GM21737 (cell line): ENCODE data around the gene FAR2.
"Not testable (repeated sequence)": the region's sequence is repeated elsewhere in the genome, so short reads cannot be mapped to it uniquely, and the experiment has no call there.

Experiments used
- ATAC-seq: cut with Tn5 transposase; IDR thresholded peaks from one replicate; pipeline ENCODE4 v1.9.1; 2021; ENCODE audit warnings: mild to moderate bottlenecking, moderate library complexity; ENCODE audit not compliant: unreplicated experiment

FAR2 gene

DNA sequence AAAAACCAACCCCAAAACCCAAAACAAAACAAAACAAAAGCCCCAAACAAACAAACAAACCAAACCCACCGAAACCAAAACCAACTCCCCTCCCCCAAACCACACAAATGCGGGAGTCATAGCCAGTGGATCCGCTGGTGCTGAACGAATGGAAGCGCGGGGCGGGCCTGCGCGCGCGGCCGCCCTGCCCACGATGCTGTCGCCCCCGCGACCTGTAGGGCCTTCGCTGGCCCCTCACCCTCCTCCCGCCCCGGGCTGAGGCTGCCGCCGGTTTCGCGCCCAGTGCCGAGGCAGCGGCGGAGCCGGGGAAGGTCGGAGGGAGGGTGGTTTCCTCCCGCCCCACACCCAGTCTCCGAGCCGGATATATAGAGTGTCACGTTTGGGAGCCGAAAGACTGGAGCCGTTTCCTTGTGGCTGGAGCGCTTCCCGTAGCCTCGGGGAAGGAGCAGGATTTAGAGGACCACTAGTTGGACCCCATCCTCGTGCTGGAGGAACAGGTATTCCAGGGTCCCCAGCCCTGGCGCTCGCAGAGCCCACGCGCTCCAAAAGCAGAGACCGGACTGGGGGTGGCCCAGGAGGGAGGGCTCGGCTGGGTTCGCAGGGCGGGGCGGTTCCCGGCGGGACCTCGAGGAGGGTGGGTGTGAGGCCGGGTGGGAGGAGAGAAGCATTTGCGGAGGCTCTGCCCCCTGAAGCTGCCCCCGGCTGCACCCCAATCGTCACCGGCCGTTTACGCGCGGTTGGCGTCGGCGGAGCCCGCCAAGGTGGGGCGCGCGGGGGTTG is at the start of gene FAR2:
Gene FAR2 (plus strand): TSS at position 368 of the 780 bp plus-strand sequence. CDS start 121,172 bp downstream, outside the sequence.
- ATAC-seq = no peak

DNA sequence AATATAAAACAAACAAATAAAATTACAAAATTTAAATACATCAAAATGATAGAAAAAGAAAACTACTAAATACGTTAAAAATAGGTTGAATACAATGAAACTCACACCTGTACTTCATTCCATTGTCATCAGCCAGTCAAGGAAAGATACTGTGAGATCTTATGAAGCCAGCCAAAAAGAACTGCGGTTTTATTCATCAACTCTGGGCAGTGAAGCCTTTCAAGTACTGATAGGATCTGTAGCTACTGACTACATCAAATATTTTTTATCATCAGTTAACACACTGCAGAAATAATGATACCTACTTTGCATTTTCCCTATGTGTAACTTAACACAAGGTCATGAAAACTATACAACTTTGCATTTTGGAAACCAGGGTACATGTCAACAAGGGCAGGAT is 46.3 kb upstream of the FAR2 start:
- ATAC-seq = no peak

DNA sequence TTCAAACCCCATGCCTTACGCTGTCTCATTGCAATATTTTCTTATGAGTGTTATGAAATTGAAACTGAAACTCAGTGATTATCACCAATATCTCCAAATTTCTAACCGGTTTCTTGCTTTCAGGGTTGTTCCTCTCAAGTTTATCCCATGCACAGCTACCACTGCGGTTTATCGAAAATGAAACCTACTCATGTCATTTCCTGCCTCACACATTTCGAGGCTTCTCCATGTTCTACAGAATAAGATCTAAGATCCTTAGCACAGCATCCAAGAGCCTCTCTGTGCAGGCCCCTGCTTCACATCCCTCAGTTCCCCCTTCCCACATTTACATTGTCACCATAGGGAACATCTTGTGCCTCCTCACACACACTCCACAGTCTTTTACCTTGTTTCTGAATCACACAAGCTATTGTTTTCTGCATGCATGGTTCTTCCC is 45.5 kb upstream of the FAR2 start:
- peak; percentile 99 for ATAC-seq

DNA sequence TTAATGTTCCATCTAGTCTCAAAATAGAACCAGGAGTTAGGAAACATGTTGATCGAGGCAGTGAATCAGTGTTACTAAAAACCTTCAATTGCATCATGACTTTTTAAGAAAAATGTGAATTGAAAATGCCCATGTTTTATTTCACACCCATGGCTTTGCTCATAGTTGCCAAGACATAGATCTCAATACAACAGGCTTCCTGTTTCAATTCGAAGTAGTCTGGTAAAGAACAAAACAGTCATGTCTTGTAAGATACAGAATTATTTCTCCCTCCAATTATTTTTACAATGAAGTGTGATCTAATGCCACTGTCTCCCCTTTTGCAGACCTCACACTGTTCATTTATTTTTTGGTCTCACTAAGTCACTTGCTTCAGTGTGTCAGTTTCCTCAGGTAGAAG is 44.6 kb upstream of the FAR2 start:
- ATAC-seq = no peak

DNA sequence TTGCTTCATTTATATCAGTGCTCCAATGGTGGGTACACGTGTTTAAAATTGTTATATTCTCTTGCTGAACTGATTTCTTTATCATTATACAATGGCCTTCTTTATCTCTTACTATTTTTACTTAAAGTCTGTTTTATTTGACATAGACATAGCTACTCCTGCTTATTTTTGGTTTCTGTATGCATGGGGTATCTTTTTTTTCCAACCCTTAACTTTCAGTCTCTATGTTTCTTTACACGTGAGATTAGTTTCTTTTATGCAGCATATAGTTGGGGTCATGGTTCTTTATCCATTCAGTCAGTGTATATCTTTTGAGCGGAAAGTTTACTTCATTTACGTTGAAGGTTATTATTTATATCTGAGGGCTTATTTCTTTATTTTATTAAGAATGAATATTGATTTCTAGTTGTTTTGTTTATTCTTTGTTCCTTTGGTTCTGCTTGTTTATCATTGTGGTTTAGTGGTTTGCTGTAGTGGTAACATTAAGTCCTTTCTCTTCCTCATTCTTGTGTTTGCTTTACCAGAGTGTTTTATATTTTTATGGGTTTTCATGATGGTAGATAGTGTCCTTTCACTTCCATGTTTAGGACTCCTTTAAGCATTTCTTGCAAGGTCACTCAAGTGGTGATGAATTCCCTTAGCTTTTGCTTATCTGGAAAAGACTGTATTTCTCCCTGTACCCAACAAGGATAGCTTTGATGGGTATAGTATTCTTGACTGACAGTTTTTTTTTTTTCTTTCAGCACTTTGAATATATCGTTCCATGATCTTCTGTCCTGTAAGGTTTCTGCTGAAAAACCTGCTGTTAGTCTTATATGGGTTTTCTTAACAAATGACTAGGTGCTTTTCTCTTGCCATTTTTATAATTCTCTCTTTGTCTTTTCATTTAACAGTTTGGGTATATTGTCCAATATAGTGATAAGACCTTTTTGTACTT is 38.3 kb upstream of the FAR2 start:
- peak; percentile 80 for ATAC-seq

DNA sequence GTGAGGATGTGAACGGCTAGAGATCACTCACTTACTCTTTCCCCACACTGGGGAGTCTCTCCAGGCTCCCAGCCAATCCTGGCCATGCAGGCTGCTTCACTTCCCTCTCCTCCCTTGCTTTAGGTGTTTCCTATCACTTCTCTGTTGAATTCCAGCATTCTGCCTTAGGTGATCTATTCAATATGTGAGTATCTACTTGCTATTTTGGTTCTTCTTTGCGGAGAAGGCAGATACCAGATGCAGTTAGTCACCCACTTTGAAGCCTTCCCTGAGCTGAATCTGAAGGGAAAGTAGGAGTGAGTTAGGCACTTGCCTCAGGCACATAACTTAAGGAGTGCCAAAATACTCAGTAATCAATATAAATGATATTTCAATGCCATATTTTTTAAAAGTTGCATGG is 36.0 kb upstream of the FAR2 start:
- no peak for ATAC-seq

DNA sequence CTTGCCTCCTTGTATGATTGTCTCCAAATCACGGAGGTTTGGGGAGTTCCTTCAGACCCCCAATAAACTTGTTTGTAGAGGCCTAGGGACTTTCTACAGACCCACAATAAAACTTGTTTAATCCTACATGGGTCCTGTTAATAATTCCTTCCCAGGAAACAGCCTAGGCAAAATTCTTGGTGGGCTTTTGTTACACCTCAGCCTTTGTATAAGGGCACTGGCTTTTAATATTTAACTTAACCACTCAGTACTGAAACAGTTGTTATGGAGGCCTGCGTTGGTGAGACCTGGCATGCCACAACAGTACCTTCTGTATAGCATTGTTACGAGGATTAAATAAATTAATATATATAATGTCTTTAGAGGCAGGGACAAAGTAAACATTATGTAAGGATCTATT is 32.7 kb upstream of the FAR2 start:
- no peak for ATAC-seq

DNA sequence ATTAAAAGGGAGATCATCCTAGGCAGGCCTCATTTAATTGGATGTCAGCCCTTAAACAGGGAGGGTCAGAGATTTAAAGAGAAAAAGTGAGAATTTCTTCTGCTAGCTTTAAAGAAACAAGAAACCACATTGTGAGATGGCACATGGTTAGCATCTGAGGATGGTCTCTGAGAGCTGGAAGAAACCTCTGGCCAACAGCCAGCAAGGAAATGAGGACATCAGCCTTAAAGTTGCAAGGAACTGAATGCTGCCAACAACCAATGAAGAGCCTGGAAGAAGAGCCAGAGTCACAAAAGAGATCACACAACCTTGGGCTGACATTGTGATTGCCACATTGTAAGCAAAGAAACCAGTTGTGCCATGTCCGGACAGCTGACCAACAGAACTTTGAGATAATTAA is 17.5 kb upstream of the FAR2 start:
- no peak for ATAC-seq

DNA sequence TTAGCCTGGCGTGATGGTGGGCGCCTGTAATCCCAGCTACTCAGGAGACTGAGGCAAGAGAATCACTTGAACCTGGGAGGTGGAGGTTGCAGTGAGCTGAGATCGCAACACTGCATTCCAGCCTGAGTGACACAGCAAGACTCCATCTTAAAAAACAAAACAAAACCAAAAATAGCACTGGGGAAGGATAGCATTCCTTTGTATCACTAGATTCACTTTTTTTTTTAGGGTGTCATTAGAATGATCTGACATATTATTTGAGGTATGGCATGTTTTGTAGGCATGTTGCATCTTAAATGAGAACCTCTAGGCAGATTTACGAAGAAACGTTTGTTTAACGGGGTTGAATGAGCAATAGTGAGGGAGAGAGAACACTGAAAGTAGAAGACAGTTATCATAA is 16.8 kb upstream of the FAR2 start:
- ATAC-seq = no peak

DNA sequence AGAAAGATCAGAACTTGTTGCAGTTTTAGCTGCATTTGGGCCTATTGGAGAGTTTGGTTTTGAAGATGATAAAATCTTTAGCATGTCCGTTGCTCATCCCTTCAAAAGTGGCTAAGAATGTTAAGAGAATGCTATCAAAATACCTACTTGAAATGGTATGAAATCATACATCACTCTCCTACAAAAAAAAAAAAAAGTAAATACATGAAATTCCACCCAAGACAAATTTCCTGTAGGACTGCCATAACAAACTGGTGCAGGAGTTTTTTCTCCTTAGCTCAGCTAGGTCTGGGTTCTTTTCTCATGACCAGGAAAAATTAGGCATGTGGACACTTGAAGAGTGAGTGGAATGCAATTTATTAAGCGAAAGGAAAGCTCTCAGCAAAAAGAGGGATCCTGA is 15.9 kb upstream of the FAR2 start:
- ATAC-seq = no peak

DNA sequence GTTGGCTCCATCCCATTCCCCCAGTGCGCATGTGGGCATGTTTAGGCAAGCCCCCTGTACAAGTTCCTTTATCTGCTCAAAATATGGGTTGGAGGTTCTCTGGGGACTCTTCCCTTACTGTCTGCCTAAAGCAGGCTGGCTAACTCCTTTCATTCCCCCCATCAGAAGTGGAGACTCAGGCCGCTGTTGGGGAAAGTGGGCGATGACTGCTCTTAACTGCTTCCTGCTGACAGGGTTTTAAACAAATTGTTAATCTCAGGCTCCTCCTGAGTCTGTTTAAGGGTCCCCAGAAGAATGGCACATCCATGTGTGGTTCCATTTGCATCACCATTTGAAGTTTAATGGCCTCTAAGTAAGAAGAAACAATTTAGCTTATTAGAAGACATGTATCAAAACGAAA is 15.4 kb upstream of the FAR2 start:
- no peak for ATAC-seq

DNA sequence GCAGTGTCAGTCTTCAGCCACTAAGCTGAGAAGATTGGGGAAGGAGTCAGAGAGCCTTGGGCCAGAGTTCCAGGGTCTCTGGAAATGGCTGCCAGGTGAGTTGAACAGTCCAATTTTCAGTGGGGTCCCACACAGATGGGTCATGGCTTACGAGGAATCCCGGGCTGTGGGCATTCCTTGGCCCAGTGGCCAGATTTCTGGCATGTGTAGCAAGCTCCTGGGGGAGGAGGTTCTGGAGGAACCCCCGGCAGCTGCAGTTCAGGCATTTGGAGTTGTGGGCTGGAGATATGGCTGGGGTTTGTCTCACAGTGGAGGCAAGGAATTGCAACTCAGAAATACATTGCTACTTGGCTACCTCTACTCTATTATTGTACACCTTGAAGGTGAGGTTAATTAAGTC is 10.8 kb upstream of the FAR2 start:
- not testable (repeated sequence) for ATAC-seq

DNA sequence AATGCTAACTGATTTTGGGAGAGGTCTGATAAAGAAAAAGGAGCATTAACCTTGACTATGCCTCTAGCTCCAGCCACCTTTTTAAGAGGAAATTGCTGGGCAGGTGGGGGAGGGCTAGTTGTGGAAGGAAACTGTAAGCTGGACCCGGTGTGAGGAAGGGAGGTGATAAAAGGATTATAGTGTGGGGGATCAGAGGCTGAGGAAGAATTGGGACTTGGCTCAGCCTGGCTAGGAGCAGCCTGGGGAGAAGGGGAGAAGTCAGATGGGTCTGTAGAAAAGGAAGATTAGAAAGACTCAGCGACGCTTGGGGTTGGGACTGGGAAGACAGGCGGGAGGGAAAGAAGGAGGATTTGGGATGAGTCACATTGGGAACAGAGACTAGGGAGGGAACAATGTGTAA is 10.2 kb upstream of the FAR2 start:
- not testable (repeated sequence) for ATAC-seq

DNA sequence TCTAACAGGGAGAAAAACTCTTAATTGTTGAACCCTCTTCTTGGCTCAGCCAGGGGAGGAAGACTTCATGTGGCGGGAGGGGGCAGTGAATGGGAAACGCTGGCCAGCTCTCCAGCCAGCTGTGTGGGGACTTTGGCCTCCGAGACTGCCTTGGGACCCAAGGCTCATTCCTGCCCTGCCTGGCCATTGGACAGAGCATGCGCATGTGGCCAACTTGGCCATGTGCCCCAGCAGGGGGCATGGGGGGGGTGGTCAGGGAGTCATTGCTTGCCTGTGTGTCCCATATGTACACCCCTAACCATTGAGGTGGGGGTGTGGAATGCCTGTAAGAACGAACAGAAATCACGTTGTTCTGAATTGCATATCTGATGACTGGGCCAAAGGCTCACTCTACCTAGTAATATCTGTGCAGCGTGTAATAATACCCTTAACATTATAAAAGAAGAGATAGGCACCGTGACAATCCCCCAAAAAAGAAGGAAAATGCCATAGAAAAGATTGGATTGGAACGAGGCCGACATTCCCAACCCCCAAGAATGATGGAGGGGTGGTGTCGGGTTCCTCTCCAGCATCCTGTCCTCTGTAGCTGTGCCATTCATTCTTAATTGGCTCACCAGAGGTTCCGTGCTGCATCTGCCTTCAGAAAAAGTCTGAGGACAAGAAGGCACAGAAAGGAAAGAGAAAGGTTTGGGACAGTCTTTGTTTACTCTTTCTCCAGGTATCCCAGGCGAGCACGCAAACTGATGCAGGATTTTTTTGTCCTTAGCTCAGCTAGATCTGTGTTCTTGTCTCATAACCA is 3.5 kb upstream of the FAR2 start:
- no peak for ATAC-seq

DNA sequence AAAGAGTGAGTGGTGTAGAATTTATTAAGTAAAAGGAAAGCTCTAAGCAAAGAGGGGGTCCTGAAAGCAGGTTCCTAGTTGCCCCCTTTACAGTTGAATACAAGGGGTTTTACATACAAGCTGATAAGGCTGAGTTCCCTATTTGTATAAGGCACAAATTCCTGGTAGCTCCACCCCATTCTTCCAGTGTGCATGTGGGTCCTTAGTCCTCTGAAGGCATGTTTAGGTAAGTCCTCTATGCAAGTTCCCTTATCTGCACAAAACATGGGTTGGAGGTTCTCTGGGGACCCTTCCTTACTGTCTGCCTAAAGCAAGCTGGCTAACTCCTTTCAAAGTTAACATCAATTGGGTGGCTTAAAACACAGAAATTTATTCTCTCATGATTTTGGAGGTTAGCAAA is 2.9 kb upstream of the FAR2 start:
- no peak for ATAC-seq

DNA sequence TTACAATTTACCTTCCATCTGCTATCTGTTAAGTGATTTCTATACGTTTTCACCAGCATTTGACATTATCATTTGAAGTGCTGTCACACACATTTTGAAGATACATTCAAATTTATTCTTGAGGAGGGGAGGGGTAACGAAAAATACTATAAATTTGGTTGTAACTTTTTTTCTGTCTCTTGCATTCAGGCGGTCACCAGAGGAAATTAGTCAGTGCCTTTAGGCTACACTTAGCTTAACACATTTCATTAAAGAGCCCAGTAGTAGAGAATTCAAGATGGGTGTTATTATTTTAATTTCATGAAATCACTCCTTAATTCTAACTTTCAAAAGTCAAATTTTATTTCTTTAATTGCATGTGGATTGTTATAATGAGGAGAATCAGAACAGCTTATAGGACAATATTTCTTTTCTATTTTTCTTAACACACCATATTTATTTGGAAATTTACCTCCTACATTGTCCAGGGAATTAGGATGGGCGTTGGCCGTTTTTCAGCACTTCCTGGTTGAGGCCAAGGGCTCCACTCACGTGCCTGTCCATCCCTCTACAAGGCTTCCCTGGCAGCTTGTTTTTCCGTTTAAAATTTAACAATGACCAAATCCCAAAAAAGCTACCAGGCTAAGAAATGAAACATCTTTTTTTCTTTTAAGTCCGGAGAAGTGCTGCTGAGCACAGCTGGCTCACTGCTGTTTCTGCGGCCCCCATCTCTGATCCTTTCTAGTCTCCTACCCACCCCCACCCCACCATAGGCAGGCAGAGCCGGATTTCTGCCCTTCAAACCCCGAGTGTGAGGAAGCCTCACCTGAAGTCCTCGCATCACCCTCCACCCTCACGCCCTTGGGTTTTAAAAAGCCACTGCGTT is 1.1 kb upstream of the FAR2 start:
- ATAC-seq = no peak

DNA sequence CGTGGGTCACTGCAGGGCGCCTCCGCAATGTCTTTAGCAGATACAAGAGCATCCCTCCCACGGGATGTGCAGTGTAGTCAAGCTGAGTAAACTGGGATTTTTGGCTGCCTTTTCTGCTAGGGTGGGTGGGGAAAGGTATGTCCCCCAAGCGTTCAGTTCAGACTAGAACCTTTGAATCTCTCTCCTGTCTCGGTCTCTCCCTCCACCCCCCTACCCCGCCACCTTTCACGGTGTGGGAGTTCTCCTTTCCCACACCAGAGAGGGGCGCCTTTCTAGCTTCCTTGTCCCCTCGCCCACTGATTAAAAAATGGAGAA is 525 bp upstream of the FAR2 start:
- no peak for ATAC-seq

DNA sequence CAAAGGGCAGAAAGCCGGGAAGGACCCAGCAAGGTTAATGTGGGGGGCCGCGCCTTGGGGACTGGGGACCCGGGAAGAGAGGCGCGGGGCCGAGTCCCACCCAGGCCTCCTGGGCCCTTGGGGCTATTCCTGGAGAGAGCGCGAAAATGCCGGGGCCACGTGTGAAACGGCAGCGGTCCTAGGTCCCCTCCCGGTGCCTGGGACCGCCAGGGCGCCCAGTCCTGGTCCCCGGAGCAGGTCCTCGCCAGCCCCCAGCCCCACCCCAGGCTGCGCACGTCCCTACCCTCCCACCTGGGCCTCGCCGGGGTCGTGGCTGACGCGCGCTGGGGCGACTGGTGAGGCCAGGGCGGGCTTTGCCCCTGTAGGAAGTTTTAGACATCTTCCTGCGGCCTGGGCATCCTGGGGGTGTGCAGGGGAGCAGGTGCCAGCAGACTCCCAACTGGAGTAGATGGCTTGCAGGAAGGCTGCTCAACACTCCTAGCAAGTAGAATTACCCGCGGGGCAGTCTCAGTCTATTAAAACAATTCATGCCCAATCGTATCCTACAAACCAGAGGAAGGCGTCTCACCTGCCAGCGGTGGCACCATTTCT is 708 bp downstream of the FAR2 start:
- ATAC-seq = no peak

DNA sequence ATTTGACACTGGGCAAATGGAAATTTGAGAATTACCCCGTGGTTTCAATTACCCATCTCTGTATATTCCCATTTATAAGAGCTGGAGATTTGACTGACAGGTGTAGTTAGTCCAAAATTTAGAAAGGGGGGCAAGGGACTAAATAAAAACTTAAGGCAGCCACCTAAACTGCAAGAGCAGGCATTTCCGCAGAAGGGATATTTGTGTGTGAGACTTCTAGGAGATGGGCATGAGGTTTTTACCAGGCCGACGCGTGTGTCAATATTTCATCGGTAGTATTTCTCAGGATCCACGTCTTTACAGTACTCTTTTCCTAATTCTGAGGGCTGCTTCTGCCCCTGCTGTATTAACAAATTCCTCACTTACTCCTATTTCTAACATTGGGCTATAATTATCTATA is 1.4 kb downstream of the FAR2 start:
- ATAC-seq = no peak

DNA sequence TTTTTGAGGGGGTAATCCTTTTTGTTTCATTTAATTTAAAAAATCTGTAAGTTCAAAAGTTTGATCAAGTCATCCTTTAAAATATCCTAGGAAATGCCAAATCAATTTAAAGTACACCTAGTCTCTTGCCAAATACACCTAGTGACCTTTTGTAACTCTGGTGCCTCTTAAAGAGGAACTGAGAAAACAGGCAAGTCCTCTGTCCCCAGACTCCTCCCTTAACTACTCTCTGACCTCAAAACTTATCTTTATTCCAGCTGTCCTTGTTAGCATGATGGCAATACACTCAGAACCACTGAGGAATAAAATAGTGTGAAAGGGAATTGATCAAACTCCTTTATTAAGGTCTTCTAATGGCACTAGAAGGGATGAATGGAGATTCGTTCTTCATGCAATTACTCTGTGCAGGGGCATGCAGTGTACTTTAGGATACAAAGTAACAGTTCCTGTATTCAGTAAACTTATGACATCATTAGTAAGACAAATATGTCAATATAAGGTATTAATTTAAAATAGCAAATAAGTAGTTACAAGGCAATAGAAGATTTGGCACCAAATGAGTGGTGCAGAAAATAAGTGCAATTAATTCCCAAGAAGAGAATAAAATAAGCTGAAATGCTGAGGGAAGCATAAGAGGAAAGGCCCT is 3.3 kb downstream of the FAR2 start:
- ATAC-seq = peak; percentile 82
